IMR-90 (cell line): ENCODE measurements around the gene TRIM44. TPM values are rescaled to one million over a fixed set of nuclear protein-coding genes. Genes with fewer than 3 reads are reported as not detected.

Experiments used
- ATAC-seq: fragments of 200-7000 bp; cut with Tn5 transposase; 2 replicates; pipeline ENCODE4 v1.9.1; 2020; ENCODE audit warnings: low read depth, mild to moderate bottlenecking, moderate library complexity
- BruUV-seq: library from RNA; stranded (reverse); fragments of 400-500 nt; replicated peaks from 2 replicates; lab custom pipeline; 2021; lab: Mats Ljungman, UMichigan
- CTCF ChIA-PET: fragments of 300-600 bp; formaldehyde crosslinking; extraction: SDS; loops from one replicate; lab custom pipeline; 2021; ENCODE audit warnings: antibody characterized with exemption; lab: Yijun Ruan, JAX
- POLR2A ChIA-PET: fragments of 300-600 bp; sonication (Branson Sonifier 250); formaldehyde crosslinking; loops from one replicate; lab custom pipeline; 2022; ENCODE audit warnings: antibody characterized with exemption; ENCODE audit not compliant: unreplicated experiment; lab: Charles Lee
- DNase-seq: peaks from one replicate; pipeline ENCODE4 v3.0.0; 2013
- H2AFZ ChIP-seq: replicated peaks from 2 replicates; pipeline ENCODE3; 2013; ENCODE audit warnings: low read length, mild to moderate bottlenecking; ENCODE audit not compliant: poor library complexity
- H2AK5ac ChIP-seq: 2 replicates; pipeline ENCODE4 v1.6.1; 2013; ENCODE audit warnings: low read depth, low read length, inconsistent platforms
- H2AK9ac ChIP-seq: replicated peaks from 2 replicates; pipeline ENCODE3; 2013; ENCODE audit warnings: mild to moderate bottlenecking, low read depth, low read length, moderate library complexity; ENCODE audit not compliant: poor library complexity
- H2BK120ac ChIP-seq: 2 replicates; pipeline ENCODE4 v1.6.1; 2013; ENCODE audit warnings: low read depth, low read length, inconsistent platforms
- H2BK15ac ChIP-seq: 3 replicates; pipeline ENCODE4 v1.6.1; 2013; ENCODE audit warnings: low read depth, low read length, inconsistent platforms
- H2BK20ac ChIP-seq: 2 replicates; pipeline ENCODE4 v1.6.1; 2013; ENCODE audit warnings: low read depth, mild to moderate bottlenecking, inconsistent platforms, low read length, moderate library complexity
- H2BK5ac ChIP-seq: 2 replicates; pipeline ENCODE4 v1.6.1; 2013; ENCODE audit warnings: mild to moderate bottlenecking, low read depth, low read length, inconsistent platforms; ENCODE audit not compliant: poor library complexity, severe bottlenecking
- H3K14ac ChIP-seq: replicated peaks from 2 replicates; pipeline ENCODE4 v1.6.1; 2013; ENCODE audit warnings: low read depth, low read length, inconsistent platforms
- H3K18ac ChIP-seq: 2 replicates; pipeline ENCODE4 v1.6.1; 2013; ENCODE audit warnings: low read depth, low read length, control low read depth
- H3K23ac ChIP-seq: 2 replicates; pipeline ENCODE4 v1.6.1; 2013; ENCODE audit warnings: low read depth, low read length, inconsistent platforms
- H3K27ac ChIP-seq: 2 replicates; pipeline ENCODE4 v1.5.1; 2013; ENCODE audit warnings: mild to moderate bottlenecking, control low read depth, low read length; ENCODE audit not compliant: insufficient read depth
- H3K27me3 ChIP-seq: 2 replicates; pipeline ENCODE4 v1.6.1; 2013; ENCODE audit warnings: low read length; ENCODE audit not compliant: control insufficient read depth, insufficient read depth
- H3K36me3 ChIP-seq: 2 replicates; pipeline ENCODE4 v1.6.1; 2013; ENCODE audit warnings: low read length, mixed read lengths; ENCODE audit not compliant: control insufficient read depth, insufficient read depth
- H3K4ac ChIP-seq: 2 replicates; pipeline ENCODE4 v1.6.1; 2013; ENCODE audit warnings: low read depth, low read length, inconsistent platforms
- H3K4me1 ChIP-seq: 2 replicates; pipeline ENCODE4 v1.6.1; 2013; ENCODE audit warnings: low read length, mixed read lengths; ENCODE audit not compliant: control insufficient read depth, insufficient read depth
- H3K4me2 ChIP-seq: 2 replicates; pipeline ENCODE4 v1.6.1; 2013; ENCODE audit warnings: low read depth, mild to moderate bottlenecking, control low read depth, low read length, moderate library complexity
- H3K4me3 ChIP-seq: 2 replicates; pipeline ENCODE4 v1.5.1; 2013; ENCODE audit warnings: low read depth, mild to moderate bottlenecking, control low read depth, low read length, moderate library complexity; ENCODE audit not compliant: insufficient read depth
- H3K56ac ChIP-seq: 2 replicates; pipeline ENCODE4 v1.6.1; 2013; ENCODE audit warnings: low read length, inconsistent platforms; ENCODE audit not compliant: insufficient read depth; ENCODE audit errors: extremely low read depth
- H3K79me1 ChIP-seq, 2 experiments: 2 replicates each; pipeline ENCODE4 v1.6.1; 2013; ENCODE audit warnings: low read length in 2 of 2, inconsistent platforms in 1 of 2, low read depth in 1 of 2
- H3K9ac ChIP-seq: 2 replicates; pipeline ENCODE4 v1.6.1; 2013; ENCODE audit warnings: low read depth, low read length, control low read depth
- H3K9me1 ChIP-seq: 2 replicates; pipeline ENCODE4 v1.6.1; 2013; ENCODE audit warnings: low read length, inconsistent platforms; ENCODE audit not compliant: insufficient read depth
- H3K9me3 ChIP-seq: 2 replicates; pipeline ENCODE4 v1.6.1; 2013; ENCODE audit warnings: low read length; ENCODE audit not compliant: control insufficient read depth, insufficient read depth
- H4K20me1 ChIP-seq: 2 replicates; pipeline ENCODE4 v1.6.1; 2013; ENCODE audit warnings: low read length, inconsistent platforms; ENCODE audit not compliant: insufficient read depth
- H4K5ac ChIP-seq: 2 replicates; pipeline ENCODE4 v1.6.1; 2013; ENCODE audit warnings: mild to moderate bottlenecking, low read depth, low read length, control low read depth
- H4K8ac ChIP-seq, 2 experiments: 2 replicates each; pipeline ENCODE4 v1.6.1; 2013; ENCODE audit warnings: low read depth in 2 of 2, low read length in 2 of 2, control low read depth in 1 of 2, inconsistent platforms in 1 of 2
- H4K91ac ChIP-seq: 2 replicates; pipeline ENCODE4 v1.6.1; 2013; ENCODE audit warnings: low read depth, low read length, inconsistent platforms; ENCODE audit not compliant: insufficient read depth
- BHLHE40 ChIP-seq: fragments of 150-350 bp; IDR thresholded peaks from 2 replicates; pipeline ENCODE4 v1.6.1; 2016; ENCODE audit warnings: mild to moderate bottlenecking, low read depth, low read length
- CEBPB ChIP-seq: IDR thresholded peaks from 2 replicates; pipeline ENCODE4 v1.6.1; 2012; ENCODE audit warnings: low read depth, low read length, improper control_type of control experiment
- CHD1 ChIP-seq: IDR thresholded peaks from 2 replicates; pipeline ENCODE4 v1.6.1; 2012; ENCODE audit warnings: low read depth, low read length, improper control_type of control experiment
- ELK1 ChIP-seq: fragments of 150-350 bp; IDR thresholded peaks from 2 replicates; pipeline ENCODE4 v1.6.1; 2016; ENCODE audit warnings: low read depth, mild to moderate bottlenecking, low read length, moderate library complexity, borderline replicate concordance
- FOS ChIP-seq: fragments of 150-350 bp; IDR thresholded peaks from 2 replicates; pipeline ENCODE4 v1.6.1; 2016; ENCODE audit warnings: low read depth, low read length
- MAFK ChIP-seq: IDR thresholded peaks from 2 replicates; pipeline ENCODE4 v1.6.1; 2012; ENCODE audit warnings: low read depth, low read length, improper control_type of control experiment
- MAZ ChIP-seq: IDR thresholded peaks from 2 replicates; pipeline ENCODE4 v1.6.1; 2012; ENCODE audit warnings: low read depth, mild to moderate bottlenecking, low read length, improper control_type of control experiment, moderate library complexity, borderline replicate concordance
- MXI1 ChIP-seq: IDR thresholded peaks from 2 replicates; pipeline ENCODE4 v1.6.1; 2012; ENCODE audit warnings: low read depth, mild to moderate bottlenecking, low read length, moderate library complexity, borderline replicate concordance
- NFE2L2 ChIP-seq: fragments of 150-350 bp; IDR thresholded peaks from 2 replicates; pipeline ENCODE4 v1.6.1; 2016; ENCODE audit warnings: low read depth, mild to moderate bottlenecking, low read length
- POLR2A ChIP-seq: IDR thresholded peaks from 2 replicates; pipeline ENCODE4 v1.6.1; 2012; ENCODE audit warnings: mild to moderate bottlenecking, low read depth, low read length
- RCOR1 ChIP-seq: IDR thresholded peaks from 2 replicates; pipeline ENCODE4 v1.6.1; 2012; ENCODE audit warnings: mild to moderate bottlenecking, low read length, improper control_type of control experiment; ENCODE audit not compliant: insufficient replicate concordance
- RFX5 ChIP-seq: IDR thresholded peaks from 2 replicates; pipeline ENCODE4 v1.8.0; 2012; ENCODE audit warnings: low read depth, mild to moderate bottlenecking, low read length, moderate library complexity
- SMC3 ChIP-seq: fragments of 150-350 bp; IDR thresholded peaks from 2 replicates; pipeline ENCODE4 v1.6.1; 2016; ENCODE audit warnings: low read depth, mild to moderate bottlenecking, antibody characterized with exemption, low read length, moderate library complexity
- WGBS, 2 experiments: methylation state at CpG; one replicate each; pipeline versions ENCODE4 v1.1.5 to v1.1.7; 2013; ENCODE audit warnings: missing lambda C conversion rate in 2 of 2; ENCODE audit not compliant: insufficient read length in 1 of 2; ENCODE audit errors: extremely low coverage in 2 of 2; 5-methylcytosine and 5-hydroxymethylcytosine counted together
- dilution Hi-C: fragments of 300-500 bp; cut with HindIII; formaldehyde crosslinking; loops from one replicate; pipeline ENCODE4 v1.14.3; 2018; ENCODE audit warnings: low sequenced_read_pairs; ENCODE audit not compliant: unreplicated experiment
- in situ Hi-C: fragments of 300-500 bp; cut with MboI; formaldehyde crosslinking; loops from 3 replicates; pipeline ENCODE4 v1.14.3; 2019; ENCODE audit warnings: low sequenced_read_pairs, inconsistent platforms, mixed read lengths
- intact Hi-C: fragments of 100-400 bp; cut with micrococcal nuclease; formaldehyde crosslinking; loops from 2 replicates; pipeline ENCODE4 v1.10.0; 2022
- polyA plus RNA-seq, 3 experiments: library from polyadenylated mRNA; depleted of rRNA; stranded (reverse); fragments of >200 nt; gene quantifications; 2 replicates each; pipeline ENCODE4 v1.2.3, GENCODE V29; 2012; ENCODE audit warnings: low replicate concordance in 1 of 3
- total RNA-seq: library from RNA; depleted of rRNA; stranded (reverse); fragments of >200 nt; gene quantifications from 2 replicates; pipeline ENCODE4 v1.2.3, GENCODE V29; 2012
- TF ChIP-seq, protein P1 (sequence below): fragments of 150-350 bp; IDR thresholded peaks from 2 replicates; pipeline ENCODE4 v1.6.1; 2017; ENCODE audit warnings: mild to moderate bottlenecking, antibody characterized with exemption, low read length, low read depth

The TRIM44 gene
- total and polyA plus RNA-seq, 2 of the 4 experiments (the other 2 are of a cell fraction), result 50.7 to 104 TPM

DNA sequence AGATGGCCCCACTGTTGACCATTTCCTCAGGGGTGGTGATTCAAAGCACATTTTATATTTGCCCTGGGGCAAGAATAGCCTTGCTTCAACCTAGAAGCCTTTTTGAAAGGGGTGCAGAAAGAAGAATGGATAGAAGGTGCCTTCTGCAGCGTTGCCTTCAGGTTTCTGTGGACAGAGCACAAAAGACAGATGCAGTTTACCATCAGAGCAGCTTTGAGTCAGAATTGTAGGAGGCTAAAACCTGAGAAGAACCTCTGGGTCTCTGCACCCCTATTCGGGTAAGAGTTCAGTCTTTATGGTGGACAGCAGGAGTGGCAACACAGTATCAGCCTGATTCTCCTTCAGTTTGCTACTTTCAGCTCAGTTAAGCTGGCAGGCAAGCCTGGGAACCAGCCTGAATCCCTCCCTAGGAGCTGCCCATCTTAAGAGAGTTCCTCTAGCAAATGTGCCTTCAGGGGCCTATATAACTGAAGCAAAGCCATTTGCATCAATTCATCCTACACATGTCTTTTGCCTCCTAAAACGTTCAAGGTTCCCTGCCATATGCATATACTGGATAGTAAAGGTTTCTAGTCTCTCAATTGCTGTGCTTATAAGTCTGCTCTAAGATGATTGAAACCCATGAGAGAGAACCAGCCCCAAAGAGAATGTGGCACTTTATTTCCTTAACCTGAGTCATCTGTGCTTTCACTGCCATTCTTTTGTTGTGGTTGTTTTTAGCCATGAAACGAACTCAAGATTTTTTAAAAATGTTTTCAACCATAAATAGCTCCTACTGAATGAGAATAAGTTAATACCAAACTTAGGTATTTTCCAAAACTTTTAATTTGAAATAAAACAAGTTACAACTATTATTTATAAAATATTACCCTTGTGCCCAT is 123.0 kb downstream of the TRIM44 start:
- H3K4me2 ChIP-seq, result no peak overlapping the region
- no peak overlapping the region for H2AK5ac ChIP-seq
- intact Hi-C loops (loop anchor here (5.0 kb wide), 1 partner anchor 163 kb away; no protein-coding TSS in a partner anchor), in situ Hi-C loops (no loop called here), dilution Hi-C loops (no loop called here)
- no peak for DNase-seq
- 100% methylated on average over 2 of the region's 4 CpGs; no CpG with 5 or more reads in 1 of the 2 experiments for WGBS, 2 experiments
- no peak overlapping the region for H3K56ac ChIP-seq
- ATAC-seq, result no peak
- CTCF ChIA-PET, result no interaction called here
- H2AFZ ChIP-seq, result no peak overlapping the region
- H4K91ac ChIP-seq, result no peak overlapping the region
- H3K79me1 ChIP-seq, result peaks cover 29 to 71% of the 10 kb centered on the region in 2 experiments
- no peak overlapping the region for H3K18ac ChIP-seq
- no peak overlapping the region for H3K14ac ChIP-seq
- H4K8ac ChIP-seq, result no peak overlapping the region
- peaks cover 52% of the 10 kb centered on the region for H4K20me1 ChIP-seq
- H4K5ac ChIP-seq, result no peak overlapping the region
- H2BK120ac ChIP-seq, result no peak overlapping the region
- H3K23ac ChIP-seq, result peak overlapping the region; percentile 29; the same call in 1 of the 2 replicates
- no peak overlapping the region for H2BK20ac ChIP-seq
- H2BK15ac ChIP-seq, result no peak overlapping the region; the same call in 2 of the 3 replicates
- no peaks in the 10 kb centered on the region for H3K27me3 ChIP-seq
- no peak overlapping the region for H3K27ac ChIP-seq
- no peaks in the 10 kb centered on the region for H3K36me3 ChIP-seq
- no peak overlapping the region for H3K4me3 ChIP-seq
- H3K9ac ChIP-seq, result no peak overlapping the region
- H3K9me3 ChIP-seq, result no peaks in the 10 kb centered on the region
- POLR2A ChIA-PET, result no interaction called here
- BruUV-seq, result no TSS peak
- H3K4ac ChIP-seq, result no peak overlapping the region
- H2AK9ac ChIP-seq, result no peak overlapping the region
- H3K9me1 ChIP-seq, result peaks cover 21% of the 10 kb centered on the region
- H3K4me1 ChIP-seq, result peaks cover 15% of the 10 kb centered on the region
- H2BK5ac ChIP-seq, result no peak overlapping the region
- TF ChIP-seq MXI1 (no peak), NFE2L2 (no peak), POLR2A (no peak), ELK1 (no peak), BHLHE40 (no peak), RCOR1 (no peak), MAFK (no peak), CHD1 (no peak), CEBPB (no peak), FOS (no peak), SMC3 (no peak), MAZ (no peak), RFX5 (no peak)
- TF ChIP-seq, protein P1, sequence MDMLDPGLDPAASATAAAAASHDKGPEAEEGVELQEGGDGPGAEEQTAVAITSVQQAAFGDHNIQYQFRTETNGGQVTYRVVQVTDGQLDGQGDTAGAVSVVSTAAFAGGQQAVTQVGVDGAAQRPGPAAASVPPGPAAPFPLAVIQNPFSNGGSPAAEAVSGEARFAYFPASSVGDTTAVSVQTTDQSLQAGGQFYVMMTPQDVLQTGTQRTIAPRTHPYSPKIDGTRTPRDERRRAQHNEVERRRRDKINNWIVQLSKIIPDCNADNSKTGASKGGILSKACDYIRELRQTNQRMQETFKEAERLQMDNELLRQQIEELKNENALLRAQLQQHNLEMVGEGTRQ, result no peak
